Measurements from ENCODE around the gene MAVS.
"Not testable (repeated sequence)": the region's sequence is repeated elsewhere in the genome, so short reads cannot be mapped to it uniquely, and the experiment has no call there.

The MAVS gene

DNA sequence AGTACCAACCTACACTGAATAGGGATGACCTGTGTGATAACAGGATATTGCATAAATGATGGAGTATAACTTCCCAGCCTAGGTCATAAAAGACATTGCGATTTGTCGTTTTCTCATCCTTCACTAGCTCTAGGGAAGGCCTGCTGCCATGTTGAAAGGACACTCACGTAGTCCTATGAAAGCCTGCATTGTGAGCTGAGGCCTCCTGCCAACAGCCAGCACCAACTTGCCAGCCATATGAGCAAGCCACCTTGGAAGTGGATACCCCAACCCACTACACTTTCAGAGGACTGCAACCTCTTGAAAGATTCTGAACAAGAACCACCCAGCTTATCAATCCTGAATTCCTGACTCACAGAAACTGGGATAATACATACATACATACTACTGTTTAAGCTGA is 39.1 kb downstream of the MAVS start:
- in situ Hi-C loops (cut with MboI; ENCODE audit: low sequenced_read_pairs): no loop called here

DNA sequence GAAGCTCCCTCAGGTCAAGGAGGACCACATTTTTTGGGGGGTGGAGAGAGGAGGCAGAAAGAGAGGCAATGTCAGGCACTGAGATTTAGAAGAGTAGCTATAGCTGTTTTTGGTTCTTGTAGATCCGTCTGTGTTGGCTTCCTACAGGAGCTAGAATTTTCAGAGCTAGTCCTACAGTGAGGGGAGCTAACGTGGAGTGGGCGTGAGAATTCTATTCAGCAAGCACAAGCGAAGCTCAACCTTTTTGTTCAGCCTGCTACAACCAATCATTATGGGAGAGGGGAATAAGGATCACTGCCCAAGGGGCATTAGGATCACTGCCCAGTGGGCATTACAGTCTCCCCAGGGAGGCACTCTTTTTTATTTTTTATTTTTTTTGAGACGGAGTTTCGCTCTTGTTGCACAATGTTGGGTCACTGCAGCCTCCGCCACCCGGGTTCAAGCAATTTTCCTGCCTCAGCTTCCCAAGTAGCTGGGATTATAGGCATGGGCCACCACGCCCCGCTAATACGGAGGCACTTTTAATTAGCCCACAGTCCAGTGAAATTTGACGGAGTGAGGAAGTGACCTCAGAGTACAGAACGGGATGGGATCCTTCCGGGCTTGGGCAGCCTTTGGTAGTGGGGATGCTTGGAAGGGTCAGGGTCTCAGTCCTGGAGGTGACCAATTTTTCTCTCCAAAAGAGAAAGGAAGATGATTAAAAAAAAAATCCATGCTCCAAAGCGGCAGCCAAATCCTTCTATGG is 41.4 kb downstream of the MAVS start:
- in situ Hi-C loops (cut with MboI; ENCODE audit: low sequenced_read_pairs): no loop called here

DNA sequence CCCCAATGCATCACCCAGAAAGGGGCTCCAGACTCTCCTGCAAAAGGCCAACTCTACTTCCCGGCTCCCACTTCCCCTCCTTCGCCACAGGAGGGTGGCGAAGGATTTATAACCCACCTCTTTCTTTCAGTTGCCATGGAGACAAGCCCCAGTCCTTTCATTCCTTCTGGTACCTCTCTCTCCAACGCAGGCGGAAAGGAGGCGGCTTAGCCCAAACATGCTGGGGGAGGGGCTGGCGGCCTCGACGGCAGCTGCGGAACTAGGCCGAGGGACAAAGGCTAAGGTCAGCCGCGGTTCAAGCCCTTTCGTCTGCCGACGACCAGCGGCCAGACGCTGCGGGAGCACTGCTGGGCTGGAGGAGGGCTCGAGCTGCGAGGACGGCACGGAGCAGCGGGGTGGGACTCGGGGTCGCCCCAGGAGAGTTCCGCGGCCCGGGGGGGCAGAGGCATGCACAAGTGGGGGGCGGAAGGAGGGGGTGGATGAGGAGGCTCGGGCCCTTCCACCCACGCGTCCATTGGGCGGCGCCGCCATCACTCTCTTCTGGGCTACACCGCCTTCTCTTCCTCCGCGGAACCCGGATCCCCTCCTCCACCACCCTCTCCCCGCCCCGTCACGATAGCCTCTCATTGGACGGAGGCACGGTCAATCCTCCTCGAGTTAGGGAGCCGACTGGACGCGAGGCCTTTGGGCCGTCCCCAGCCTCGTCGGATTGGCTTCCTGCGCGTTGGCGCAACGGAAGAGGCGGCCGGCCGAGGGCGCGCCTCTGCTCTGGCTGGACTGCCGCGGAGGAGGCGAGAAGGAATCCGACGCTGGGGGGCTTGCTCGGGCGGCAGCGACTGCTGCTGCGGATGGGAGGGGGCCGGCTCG is 42.2 kb downstream of the MAVS start, which contains the start of gene PANK2:
Gene PANK2 (plus strand): TSS at position 766 of the 867 bp plus-strand sequence.
- in situ Hi-C loops (cut with MboI; ENCODE audit: low sequenced_read_pairs): no loop called here

DNA sequence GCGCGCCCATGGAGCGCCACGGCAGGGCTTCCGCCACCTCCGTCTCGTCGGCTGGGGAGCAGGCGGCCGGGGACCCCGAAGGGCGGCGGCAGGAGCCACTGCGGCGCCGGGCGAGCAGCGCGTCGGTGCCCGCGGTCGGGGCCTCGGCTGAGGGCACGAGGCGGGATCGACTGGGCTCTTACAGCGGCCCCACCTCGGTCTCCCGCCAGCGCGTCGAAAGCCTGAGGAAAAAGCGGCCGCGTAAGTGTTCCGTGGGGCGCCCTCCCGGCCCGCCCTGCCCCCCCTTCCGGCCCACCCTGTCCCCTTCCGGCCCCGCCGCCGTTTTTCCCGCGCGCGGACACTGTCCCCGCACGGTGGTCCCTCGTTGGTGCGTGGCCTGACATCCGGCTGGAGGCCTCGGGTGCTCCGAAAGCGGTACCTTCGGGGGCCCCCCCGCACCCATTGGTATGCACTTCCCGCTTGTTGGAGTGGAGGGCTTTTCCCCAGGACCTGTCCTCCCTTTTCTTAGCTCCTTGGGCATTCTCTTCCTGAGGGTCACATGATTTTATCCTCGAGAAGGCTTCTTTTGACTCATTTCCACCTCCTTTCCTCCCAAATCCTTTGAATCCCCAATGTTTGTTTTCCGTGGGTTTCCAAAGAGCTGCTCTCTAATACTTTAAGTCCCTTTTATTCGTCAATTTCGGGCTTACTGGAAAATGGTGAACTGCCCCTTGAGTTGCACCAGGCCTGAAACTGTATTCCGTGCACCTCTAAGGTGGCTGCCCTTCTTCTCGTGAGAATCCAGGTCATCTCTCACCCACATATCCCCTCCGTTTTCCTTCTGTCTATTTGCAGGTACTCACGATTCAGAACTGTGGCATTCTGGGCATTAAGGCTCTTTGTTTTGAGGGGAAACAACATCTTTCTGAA is 43.1 kb downstream of the MAVS start:
- in situ Hi-C loops (cut with MboI; ENCODE audit: low sequenced_read_pairs): no loop called here

DNA sequence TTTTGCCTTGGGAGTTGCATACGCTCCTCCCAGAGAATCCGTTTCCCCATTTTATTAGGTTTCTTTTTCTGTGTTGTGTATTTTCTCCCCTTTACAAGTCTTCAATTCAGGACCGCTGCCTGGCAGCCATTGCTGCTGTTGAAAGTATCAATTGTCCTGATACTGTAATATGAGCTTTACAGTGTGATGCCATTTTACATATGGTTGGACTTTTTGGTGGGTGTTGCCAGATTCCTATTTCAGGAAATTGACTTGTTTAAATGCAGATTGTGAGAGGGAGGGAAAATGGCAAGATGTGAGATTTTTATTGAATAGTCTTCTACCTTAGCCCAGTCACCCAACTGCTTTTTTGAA is 43.7 kb downstream of the MAVS start:
- in situ Hi-C loops (cut with MboI; ENCODE audit: low sequenced_read_pairs): no loop called here

DNA sequence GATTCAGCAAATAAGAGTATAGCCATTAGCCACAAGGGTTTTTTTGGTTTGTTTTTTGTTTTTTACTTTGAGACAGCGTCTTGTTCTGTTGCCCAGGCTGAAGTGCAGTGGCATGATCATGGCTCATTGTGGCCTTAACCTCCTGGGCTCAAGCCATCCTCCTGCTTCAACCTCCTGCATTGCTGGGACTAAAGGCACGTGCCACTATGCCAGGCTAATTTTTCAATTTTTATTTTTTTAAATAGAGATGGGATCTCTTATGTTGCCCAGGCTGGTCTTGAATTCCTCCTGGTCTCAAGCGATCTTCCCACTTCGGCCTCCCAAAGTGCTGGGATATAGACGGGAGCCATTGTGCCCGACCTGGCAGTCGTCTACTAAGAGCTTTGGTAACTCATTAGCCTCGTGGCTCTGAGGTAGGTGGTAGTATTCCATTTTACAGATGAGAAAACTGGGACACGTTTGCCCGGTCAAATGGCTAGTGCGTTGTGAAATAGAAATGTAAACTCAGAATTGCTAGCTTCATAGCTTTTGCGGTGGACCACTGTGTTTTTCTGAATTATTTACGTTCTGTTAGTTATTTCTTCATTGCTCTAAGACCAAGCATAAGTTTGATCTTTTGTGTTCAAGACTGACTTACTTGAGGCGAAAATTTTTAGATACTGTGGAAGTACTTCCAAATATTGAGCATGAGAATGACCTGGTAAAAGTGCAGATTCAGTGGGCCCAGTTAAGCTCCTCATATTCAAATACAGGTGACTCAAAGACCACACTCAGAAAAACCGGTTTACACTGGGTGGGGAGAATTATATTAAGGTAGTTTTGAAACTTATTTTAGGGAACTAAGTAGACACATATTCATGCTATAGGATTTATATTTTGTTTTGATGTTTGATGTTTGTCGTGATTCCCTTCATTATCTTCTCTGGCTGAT is 44.6 kb downstream of the MAVS start:
- in situ Hi-C loops (cut with MboI; ENCODE audit: low sequenced_read_pairs): no loop called here

DNA sequence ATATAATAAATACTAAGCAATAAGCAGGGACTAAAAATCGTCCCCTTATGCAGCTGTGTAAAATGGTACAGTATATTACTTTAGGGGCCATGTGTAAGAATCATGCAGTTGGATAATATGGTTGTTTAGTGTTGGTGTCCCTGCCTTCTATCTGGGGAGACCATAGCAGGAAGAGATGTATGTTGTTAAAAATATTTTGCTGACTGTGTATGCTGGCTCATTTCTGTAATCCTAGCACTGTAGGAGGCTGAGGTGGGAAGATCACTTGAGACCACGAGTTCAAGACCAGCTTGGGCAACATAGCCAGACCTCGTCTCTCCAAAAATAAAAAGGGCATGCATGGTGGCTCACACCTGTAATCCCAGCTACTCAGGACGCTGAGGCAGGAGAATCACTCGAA is 48.2 kb downstream of the MAVS start:
- in situ Hi-C loops (cut with MboI; ENCODE audit: low sequenced_read_pairs): no loop called here

DNA sequence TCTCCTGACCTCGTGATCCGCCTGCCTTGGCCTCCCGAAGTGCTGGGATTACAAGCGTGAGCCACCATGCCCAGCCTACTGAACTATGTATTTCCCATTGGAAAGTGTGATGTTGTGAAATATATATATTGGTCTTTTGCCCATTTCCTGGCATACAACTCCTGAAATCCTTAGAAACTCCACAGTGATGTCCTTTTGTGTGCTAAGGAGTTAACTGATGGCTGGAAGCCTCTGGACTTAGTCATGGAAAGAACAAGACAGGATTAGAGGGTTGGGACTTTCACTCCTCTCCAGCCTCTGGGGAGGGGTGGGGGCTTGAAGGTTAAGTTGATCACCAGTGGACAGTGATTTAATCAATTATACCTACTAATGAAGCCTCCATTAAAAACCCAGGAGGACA is 49.7 kb downstream of the MAVS start:
- in situ Hi-C loops (cut with MboI; ENCODE audit: low sequenced_read_pairs): no loop called here

DNA sequence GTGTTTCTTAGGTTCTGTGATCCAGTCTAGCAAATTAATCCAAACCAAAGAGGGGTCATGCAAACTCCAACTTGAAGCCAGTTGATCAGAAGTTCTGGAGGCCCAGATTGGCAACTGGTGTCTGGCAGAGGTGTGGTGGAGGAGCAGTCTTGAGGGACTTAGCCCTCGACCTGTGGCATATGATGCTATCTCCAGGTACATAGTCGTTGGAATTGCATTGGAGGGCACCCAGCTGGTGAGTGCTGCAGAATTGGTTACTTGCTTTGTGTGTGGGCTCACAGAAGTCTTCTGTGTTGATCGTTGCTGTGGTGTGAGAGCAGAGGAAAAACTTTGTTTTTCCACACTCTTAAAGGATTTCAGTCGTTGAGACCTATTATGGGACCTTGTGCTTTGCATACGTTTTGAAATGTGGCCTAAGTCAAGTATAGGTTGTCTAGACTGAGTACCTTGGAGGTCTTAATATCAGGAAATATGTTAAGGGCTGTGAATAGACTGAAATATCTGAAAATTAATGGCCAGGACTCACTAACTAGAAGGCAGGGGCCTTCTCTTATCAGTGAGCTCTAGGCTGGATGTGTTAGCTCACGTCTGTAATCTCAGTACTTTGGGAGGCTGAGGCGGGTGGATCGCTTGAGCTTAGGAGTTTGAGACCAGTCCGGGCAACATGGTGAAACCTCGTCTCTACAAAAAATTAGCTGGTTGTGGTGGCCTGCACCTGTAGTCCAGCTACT is 50.4 kb downstream of the MAVS start:
- in situ Hi-C loops (cut with MboI; ENCODE audit: low sequenced_read_pairs): no loop called here

DNA sequence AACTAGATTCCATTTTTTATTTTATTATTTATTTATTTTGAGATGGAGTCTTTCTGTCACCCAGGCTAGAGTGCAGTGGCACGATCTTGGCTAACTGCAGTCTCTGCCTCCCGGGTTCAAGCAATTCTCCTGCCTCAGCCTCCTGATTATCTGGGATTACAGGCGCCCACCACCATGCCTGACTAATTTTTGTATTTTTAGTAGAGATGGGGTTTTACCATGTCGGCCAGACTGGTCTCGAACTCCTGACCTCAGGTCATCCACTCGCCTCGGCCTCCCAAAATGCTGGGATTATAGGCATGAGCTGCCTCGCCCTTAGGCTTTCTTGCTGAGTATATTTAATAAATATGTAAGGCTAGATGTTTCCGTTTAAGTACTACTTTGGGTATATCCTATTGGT is 51.5 kb downstream of the MAVS start:
- in situ Hi-C loops (cut with MboI; ENCODE audit: low sequenced_read_pairs): not testable (repeated sequence)

DNA sequence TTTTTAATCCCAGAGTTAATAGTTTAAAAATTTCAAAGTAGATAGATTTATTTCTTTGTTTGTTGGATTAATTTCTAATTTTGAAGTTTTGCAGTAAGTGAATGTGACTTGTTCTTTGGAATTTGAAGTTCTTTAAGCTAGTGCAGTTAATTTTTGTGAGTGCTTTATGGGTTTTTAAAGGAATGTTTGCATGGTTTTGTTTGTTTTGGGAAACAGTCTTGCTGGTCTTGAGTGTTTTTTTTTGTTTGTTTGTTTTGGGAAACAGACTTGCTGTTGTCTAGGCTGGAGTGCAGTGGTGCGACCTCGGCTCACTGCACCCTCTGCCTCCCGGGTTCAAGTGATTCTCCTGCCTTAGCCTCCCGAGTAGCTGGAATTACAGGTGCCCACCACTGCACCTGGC is 52.0 kb downstream of the MAVS start:
- in situ Hi-C loops (cut with MboI; ENCODE audit: low sequenced_read_pairs): no loop called here

DNA sequence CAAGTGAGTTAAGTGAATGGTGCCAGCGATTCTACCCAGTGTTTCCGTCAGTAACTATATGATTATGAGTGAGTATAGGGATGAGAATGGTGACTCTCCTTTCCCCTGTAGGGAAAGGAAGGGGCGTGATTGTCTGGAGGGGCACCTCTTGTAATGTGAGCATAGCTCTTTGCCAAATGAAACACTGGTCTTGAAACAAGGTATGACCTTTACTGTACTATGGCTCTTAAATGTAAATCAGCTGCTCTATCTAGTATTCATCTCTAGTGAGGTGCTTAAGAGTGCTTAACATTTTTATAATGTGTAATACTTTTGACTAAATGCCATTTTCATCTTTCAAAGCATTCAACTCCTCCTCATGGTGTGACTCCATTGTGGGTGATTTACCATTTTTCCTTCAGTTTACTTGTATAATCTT is 53.6 kb downstream of the MAVS start:
- in situ Hi-C loops (cut with MboI; ENCODE audit: low sequenced_read_pairs): no loop called here

DNA sequence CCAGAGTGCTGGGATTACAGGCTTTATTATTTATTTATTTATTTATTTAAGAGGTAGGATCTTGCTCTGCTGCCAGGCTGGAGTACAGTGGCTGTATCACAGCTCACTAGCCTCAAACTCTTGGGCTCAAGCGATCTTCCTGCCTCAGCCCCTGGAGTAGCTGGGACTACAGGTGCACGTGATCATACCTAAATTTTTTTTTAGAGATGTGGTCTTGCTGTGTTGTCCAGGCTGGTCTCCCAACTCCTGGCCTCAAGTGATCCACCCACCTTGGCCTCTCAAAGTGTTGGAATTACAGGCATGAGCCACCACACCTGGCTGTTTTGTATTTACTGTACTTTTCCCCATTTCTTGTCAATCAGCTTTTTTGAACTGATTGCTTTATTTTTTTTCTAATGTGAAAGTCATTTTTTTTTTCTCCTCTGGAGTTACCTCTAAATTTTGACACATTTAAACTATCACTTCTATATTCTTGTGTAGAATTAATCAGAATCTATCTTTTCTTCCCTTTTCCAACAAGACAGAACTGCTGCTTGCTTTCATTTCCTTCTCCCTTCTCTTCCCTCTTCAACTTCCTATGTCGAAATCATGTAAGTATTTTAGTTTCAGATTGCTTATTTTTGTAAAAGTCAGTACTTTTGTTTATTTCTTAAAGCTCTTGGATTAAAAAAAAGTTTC is 54.5 kb downstream of the MAVS start:
- in situ Hi-C loops (cut with MboI; ENCODE audit: low sequenced_read_pairs): no loop called here

DNA sequence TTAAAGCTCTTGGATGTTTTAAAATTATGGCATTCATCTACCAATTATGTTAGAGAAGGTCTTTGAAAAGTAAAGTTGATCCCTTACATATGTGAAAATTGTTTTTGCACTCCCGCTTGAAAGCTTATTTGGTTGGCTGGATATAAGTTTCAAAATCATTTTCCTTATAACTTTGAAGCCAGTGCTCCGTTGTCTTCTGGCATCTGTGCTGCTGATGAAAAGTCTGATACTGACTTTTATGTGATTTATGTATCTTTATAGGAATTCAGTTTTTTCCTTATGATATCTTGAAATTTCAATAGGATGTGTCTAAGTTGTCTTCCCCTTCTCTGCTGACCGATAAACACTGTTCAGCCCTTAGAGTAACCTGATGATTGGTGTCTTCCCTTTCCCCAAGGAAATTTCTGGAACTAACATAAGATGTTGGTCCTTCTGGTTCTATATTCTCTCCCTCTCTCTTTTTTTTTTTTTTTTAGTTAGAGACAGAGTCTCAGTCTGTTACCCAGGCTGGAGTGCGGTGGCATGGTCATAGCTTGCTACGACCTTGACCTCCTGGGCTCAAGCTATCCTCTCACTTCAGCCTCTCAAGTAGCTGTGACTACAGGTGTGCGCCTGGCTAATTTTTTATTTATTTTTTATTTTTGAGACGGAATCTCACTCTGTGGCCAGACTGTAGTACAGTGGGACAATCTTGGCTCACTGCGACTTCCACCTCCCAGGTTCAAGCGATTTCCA is 55.2 kb downstream of the MAVS start:
- in situ Hi-C loops (cut with MboI; ENCODE audit: low sequenced_read_pairs): no loop called here

DNA sequence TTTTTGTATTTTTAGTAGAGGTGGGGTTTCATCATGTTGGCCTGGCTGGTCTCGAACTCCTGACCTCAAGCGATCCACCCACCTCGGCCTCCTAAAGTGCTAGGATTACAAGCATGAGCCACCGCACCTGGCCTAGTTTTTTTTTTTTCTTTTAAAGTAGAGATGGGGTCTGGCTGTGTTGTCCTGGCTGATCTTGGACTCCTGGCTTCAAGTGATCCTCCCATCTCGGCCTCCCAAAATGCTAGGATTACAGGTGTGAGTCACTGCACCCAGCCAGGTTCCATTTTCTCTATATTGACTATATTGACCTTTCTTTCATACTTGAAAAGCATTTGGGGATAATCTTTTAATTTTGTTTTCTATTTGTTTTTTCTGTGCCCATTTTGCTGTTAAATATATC is 55.8 kb downstream of the MAVS start:
- in situ Hi-C loops (cut with MboI; ENCODE audit: low sequenced_read_pairs): no loop called here

DNA sequence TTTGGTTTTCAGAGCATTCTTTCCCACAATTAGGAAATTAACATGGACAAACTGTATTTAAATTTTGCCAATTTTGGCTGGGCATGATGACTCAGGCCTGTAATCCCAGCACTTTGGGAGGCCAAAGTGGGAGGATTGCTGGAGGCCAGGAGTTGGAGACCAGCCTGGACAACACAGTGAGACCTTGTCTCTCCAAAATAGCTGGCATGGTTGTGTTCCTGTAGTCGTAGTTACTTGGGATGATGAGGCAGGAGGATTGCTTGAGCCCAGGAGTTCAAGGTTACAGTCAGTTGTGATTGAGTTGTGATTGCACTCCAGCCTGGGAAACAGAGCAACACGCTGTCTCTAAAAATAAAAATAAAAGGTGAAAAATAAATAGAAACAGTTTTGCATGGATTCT is 57.6 kb downstream of the MAVS start:
- in situ Hi-C loops (cut with MboI; ENCODE audit: low sequenced_read_pairs): no loop called here

DNA sequence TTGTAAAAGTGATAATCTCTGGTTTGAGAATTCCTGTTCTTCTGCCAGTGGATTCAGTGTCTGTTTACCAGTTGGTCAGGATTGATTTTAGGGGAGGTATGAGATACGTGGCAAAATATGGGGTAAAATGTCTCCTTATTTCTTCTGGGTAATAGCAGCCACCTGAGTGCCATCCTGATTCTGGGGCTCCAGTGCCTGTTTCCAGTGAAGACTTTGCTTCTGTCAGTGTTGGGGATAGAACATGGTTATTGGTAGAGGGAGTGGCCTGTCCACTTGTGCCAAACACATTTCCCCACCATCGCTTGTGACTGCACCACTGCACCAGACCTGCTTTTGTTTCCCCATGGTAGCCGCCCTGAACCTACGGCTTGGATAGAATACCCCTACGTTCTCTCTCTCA is 58.2 kb downstream of the MAVS start:
- in situ Hi-C loops (cut with MboI; ENCODE audit: low sequenced_read_pairs): no loop called here

All from hTERT RPE-1 (cell line).